Fibroblast of pulmonary artery (primary cell): ENCODE results near the gene PRKRA.
"Not testable (repeated sequence)": the region's sequence is repeated elsewhere in the genome, so short reads cannot be mapped to it uniquely, and the experiment has no call there.

Experiments used
- DNase-seq: peaks from one replicate; pipeline ENCODE4 v3.0.0-alpha.2; 2010; ENCODE audit warnings: low read depth
- H3K4me3 ChIP-seq: replicated peaks from 2 replicates; pipeline ENCODE4 v1.5.1; 2011; ENCODE audit warnings: low read depth, mild to moderate bottlenecking, control low read depth, low read length, moderate library complexity
- CTCF ChIP-seq: IDR thresholded peaks from 2 replicates; pipeline ENCODE4 v1.5.1; 2011; ENCODE audit warnings: mild to moderate bottlenecking, control low read depth, low read length, inconsistent platforms; ENCODE audit errors: missing control alignments

The PRKRA gene

DNA sequence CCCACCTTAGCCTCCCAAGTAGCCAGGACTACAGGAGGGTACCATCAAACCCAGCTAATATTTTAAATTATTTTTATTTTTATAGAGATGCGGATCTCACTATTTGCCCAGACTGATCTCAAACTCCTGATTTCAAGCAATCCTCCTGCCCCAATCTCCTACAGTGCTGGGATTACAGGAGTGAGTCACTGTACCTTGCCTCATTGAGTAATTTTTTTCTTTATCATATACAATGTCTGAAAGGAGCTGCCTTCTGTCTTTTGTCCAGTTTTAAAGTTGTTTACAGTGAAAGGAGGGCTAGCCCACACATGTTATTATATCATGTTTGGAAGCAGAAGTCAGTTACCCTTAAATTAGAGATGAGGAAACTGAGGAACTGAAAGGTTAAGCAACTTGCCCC is 32.5 kb downstream of the PRKRA start:
- TF ChIP-seq CTCF = no peak
- H3K4me3 ChIP-seq = no peak overlapping the region
- DNase-seq = peak; percentile 50

DNA sequence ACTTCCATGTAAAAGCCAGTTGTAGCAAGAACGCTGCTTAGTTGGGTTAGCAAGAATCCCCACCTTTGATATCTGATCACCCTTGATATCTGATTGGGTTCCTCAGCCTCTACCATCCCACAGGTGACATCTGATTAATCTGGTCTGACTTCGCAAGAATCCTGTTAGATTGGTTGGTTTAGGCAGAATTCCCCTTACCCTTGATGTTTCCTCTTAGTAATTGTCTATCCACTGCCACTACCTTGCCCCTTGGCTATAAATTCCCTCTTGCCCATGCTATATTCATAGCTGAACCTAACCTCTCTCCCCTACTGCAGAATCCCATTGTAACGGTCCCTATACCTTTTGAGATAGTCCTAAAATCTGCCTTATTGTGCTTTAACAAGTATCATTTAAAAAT is 33.1 kb downstream of the PRKRA start:
- no peak overlapping the region for H3K4me3 ChIP-seq
- TF ChIP-seq CTCF = no peak
- DNase-seq = no peak

GRCh38 chr2:178415979-178416378 is 35.0 kb downstream of the PRKRA start:
- no peak for DNase-seq
- TF ChIP-seq CTCF = no peak
- no peak overlapping the region for H3K4me3 ChIP-seq

DNA sequence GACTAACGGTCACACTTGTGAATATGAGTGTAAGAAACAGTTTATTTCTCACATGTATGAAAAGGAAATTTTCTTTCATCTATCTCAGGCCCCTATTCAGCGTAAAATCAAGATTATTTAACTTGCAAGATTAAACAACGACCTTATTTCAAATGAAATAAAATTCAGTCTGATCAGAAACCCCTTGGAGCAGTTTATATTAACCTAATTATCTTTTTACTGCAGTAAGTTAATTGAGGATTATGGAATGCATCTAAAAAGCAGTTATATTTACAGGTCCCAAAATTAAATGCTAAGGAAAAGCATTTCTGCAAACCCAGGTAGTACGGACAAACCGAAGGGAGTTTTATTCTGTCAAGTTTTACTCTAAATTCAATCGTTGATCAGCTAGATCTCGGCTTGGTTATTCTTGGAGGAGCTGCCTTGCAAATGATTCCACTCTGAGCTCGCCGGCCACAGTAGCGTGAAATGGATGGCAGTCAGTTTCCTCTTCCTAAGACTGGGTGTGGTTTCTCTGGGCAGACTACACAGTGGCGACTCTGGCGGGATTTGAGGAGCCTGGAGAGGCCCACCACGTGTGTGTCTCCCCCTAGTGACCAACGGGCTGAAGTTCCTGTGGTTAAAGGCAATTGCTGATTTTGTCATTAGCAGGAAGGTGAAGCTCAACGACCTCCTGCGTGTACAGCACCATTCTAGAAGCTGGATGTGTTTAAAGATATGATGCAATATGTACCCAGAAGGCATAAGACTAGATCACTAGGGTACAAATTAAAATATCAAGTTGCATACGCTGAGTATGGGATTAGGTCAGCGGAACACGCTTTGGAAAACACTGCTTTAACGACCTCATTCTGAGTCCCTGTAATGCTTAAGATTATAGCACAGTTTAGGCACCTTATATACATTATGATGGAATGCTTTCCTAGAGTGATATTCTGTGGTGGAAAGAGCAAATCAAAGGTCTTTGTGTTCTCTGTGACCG is 36.4 kb downstream of the PRKRA start:
- peak; percentile 96 for DNase-seq
- peak overlapping the region; percentile 66 for H3K4me3 ChIP-seq
- TF ChIP-seq CTCF = peak; percentile 96

DNA sequence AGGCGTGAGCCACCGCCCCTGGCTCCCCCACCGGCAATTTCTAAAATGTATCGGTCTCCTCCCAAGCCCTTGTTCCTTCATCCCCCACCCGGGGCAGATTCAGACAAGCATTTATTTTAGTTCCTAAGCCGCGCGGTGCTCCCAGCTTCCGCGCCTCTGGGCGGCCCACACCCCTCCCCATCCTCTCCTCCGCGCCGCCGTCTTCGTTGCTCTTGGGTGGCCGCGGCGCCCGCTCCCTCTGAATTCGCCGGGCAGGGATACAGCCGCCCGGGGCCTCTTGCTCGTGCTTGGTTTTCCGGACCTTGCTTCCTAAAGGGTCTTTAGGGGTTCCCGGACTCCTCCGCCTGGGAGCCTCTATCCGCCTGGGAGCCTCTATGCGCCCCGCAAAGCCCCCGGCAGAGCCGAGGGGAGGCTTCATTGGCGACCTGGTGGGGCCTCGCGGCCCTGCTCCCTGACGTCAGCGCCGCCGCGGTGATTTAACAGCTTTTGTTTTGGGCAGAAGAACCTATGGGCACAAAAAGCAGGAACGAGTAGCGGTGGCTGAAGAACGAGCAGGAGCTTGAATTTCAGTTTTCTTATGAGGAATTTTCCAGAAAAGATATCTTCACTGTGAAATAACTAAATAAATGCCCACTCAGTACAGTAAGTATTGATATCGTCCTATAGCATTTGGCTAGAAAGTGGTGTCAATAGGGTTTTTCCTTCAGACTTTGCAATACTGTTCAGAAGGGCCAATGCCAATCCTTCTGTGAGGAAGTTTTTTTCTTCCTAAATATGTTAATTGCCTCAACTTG is 37.3 kb downstream of the PRKRA start:
- peak overlapping the region; percentile 66 for H3K4me3 ChIP-seq
- DNase-seq = peak; percentile 78
- no peak for TF ChIP-seq CTCF

GRCh38 chr2:178412453-178412852 is 38.5 kb downstream of the PRKRA start:
- H3K4me3 ChIP-seq, DNase-seq: not testable (repeated sequence)

DNA sequence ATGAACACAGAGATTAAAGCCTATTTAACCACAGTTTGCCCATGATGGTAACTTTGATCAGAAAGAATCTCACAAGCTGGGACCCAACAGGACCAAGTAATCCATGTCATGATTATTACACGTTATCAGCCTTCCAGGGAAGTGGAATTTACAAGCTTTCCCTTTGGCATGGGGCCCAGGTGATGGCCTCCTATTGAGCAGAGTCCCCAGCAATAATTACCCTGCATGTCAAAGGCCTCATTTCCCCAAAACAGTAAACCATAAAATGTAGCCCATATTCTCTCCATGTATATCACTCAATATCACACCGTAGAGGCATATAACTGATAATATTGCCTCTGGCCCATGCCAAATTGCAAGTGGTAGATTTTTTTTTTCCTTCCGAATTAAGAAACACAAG is 38.9 kb downstream of the PRKRA start:
- H3K4me3 ChIP-seq = no peak overlapping the region
- DNase-seq = no peak
- no peak for TF ChIP-seq CTCF
